Mucosa of descending colon (tissue), 3 donors: ENCODE data around the gene UNC13C. TPM values are rescaled to one million over a fixed set of nuclear protein-coding genes. Genes with fewer than 3 reads are reported as not detected.

ENCODE experiments used
- ATAC-seq: fragments of 200-7000 bp; cut with Tn5 transposase; one replicate; pipeline ENCODE4 v1.9.1; 2020; ENCODE audit warnings: mild to moderate bottlenecking, moderate library complexity
- DNase-seq, 3 donors: peaks; one replicate each; pipeline ENCODE4 v3.0.0-alpha.2; 2020
- H3K36me3 ChIP-seq: fragments of 200-600 bp; one replicate; pipeline ENCODE4 v1.8.0; 2021; ENCODE audit warnings: low read depth, mild to moderate bottlenecking
- H3K4me1 ChIP-seq: fragments of 200-600 bp; one replicate; pipeline ENCODE4 v1.8.0; 2021; ENCODE audit warnings: low read depth, mild to moderate bottlenecking
- H3K4me3 ChIP-seq: fragments of 200-600 bp; one replicate; pipeline ENCODE4 v1.8.0; 2021; ENCODE audit warnings: mild to moderate bottlenecking
- H3K9me3 ChIP-seq: fragments of 200-600 bp; one replicate; pipeline ENCODE4 v1.8.0; 2021; ENCODE audit warnings: mild to moderate bottlenecking
- intact Hi-C, 2 donors: fragments of 100-400 bp; cut with DNase I in 1 of 2; cut with micrococcal nuclease in 1 of 2; formaldehyde crosslinking; loops; one replicate each; pipeline versions ENCODE4 v1.11.0 to v1.11.1; 2022; cut with DNase I, micrococcal nuclease
- total RNA-seq, 3 donors: library from RNA; stranded (reverse); fragmentation: NEBNext Ultra II Directional in 2 of 3; extraction: Animal tissue kit (Norgen Biotek cat#: 25700) in 2 of 3; gene quantifications; one replicate each; pipeline versions ENCODE4 v1.2.1 to v1.2.4, GENCODE V29; 2021 to 2023
- TF ChIP-seq, protein P1 (sequence below): fragments of 200-600 bp; IDR thresholded peaks from one replicate; pipeline ENCODE4 v1.8.0; 2022; ENCODE audit warnings: antibody characterized with exemption, mild to moderate bottlenecking
- donor health status: DM: no; HTN: no; CAD: no; lungs with moderate emphysema.
- donor health status: DM: no; HTN: no; CAD: no.
- donor health status: DM: no; HTN: yes; CAD: no.

The UNC13C gene
- total RNA-seq, 3 donors from 2014 or later = 0.06 to 1.9 (median 0.12) TPM

GRCh38 chr15:54322341-54322740, 344.1 kb downstream of the UNC13C start:
- intact Hi-C loops = no loop called here

GRCh38 chr15:54345301-54345700, 367.1 kb downstream of the UNC13C start:
- TF ChIP-seq, protein P1, sequence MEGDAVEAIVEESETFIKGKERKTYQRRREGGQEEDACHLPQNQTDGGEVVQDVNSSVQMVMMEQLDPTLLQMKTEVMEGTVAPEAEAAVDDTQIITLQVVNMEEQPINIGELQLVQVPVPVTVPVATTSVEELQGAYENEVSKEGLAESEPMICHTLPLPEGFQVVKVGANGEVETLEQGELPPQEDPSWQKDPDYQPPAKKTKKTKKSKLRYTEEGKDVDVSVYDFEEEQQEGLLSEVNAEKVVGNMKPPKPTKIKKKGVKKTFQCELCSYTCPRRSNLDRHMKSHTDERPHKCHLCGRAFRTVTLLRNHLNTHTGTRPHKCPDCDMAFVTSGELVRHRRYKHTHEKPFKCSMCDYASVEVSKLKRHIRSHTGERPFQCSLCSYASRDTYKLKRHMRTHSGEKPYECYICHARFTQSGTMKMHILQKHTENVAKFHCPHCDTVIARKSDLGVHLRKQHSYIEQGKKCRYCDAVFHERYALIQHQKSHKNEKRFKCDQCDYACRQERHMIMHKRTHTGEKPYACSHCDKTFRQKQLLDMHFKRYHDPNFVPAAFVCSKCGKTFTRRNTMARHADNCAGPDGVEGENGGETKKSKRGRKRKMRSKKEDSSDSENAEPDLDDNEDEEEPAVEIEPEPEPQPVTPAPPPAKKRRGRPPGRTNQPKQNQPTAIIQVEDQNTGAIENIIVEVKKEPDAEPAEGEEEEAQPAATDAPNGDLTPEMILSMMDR = no peak
- intact Hi-C loops = no loop called here
- H3K36me3 ChIP-seq = no peaks in the 10 kb centered on the region
- ATAC-seq = no peak
- peaks cover 11% of the 10 kb centered on the region for H3K9me3 ChIP-seq
- no peaks in the 10 kb centered on the region for H3K4me1 ChIP-seq
- no peak for DNase-seq
- no peak overlapping the region for H3K4me3 ChIP-seq

More at GRCh38 chr15:54322341-54322740, 344.1 kb downstream of the UNC13C start:
- Histone ChIP-seq H3K9me3 (no peaks in the 10 kb centered on the region), H3K36me3 (no peaks in the 10 kb centered on the region), H3K4me1 (no peaks in the 10 kb centered on the region), H3K4me3 (no peak overlapping the region)
- DNase-seq (no peak), ATAC-seq (no peak)
- TF ChIP-seq, protein P1 = no peak

DNA sequence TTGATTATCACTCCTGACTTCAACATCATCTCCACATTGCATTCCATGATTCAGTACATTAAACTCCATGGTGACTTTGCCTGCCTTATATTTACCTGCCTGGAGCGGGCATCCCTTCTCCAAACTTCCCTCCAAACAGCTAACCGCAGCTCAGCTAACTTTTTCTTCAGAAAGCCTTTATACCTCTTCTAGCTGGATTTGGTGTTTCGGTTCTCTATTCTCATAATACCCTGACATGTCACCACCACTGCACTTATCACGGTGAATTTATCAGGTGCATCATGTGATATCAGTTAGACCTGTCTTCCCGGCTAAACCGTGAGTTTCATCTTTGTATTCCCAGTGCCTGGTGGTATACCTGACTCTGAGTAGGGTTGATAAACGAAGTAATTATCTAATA, 367.6 kb downstream of the UNC13C start:
- Histone ChIP-seq H3K36me3 (no peaks in the 10 kb centered on the region), H3K9me3 (peaks cover 11% of the 10 kb centered on the region), H3K4me1 (no peaks in the 10 kb centered on the region), H3K4me3 (no peak overlapping the region)
- no peak for ATAC-seq
- TF ChIP-seq, protein P1 = no peak
- intact Hi-C loops = no loop called here
- DNase-seq = no peak

GRCh38 chr15:54347082-54347827, 369.0 kb downstream of the UNC13C start:
- no peaks in the 10 kb centered on the region for H3K36me3 ChIP-seq
- TF ChIP-seq, protein P1 = no peak
- DNase-seq (no peak), ATAC-seq (no peak)
- intact Hi-C loops = no loop called here
- H3K9me3 ChIP-seq = peaks cover 11% of the 10 kb centered on the region
- H3K4me3 ChIP-seq = no peak overlapping the region
- no peaks in the 10 kb centered on the region for H3K4me1 ChIP-seq

DNA sequence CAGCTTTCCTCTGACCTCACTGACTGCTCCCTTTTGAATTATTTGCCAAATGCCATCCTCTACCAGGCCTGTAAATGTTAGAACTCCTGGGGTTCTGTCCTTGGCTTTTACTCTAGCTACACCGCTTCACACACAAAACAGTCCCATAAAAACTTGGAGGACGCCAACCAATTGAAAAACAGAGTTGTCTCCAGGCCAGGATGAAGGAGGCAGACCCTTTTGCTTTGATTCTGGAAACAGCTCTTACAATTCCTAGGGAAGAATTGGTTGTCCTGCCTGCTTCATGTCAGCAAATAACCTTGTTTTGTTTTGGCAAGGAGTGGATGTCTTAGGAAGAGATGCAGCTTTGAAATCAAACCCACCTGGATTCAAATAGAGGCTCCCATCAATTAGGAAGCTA, 375.5 kb downstream of the UNC13C start:
- H3K9me3 ChIP-seq = peaks cover 18% of the 10 kb centered on the region
- DNase-seq (no peak), ATAC-seq (no peak)
- intact Hi-C loops = no loop called here
- no peaks in the 10 kb centered on the region for H3K36me3 ChIP-seq
- H3K4me3 ChIP-seq = no peak overlapping the region
- no peaks in the 10 kb centered on the region for H3K4me1 ChIP-seq
- TF ChIP-seq, protein P1 = no peak
